Uterus (tissue), 2 donors: Measurements from ENCODE around the gene INSRR.

Experiments used
- CTCF ChIP-seq, 4 experiments: fragments of 200-600 bp in 2 of 4; fragments of 450-650 bp in 2 of 4; sonication (generic) in 2 of 4; IDR thresholded peaks; one replicate each; pipeline ENCODE4 v1.5.1; 2016 to 2019; ENCODE audit warnings: antibody characterized with exemption in 4 of 4, mild to moderate bottlenecking in 2 of 4, moderate library complexity in 1 of 4
- POLR2A ChIP-seq, 2 donors: fragments of 450-650 bp; IDR thresholded peaks; one replicate each; pipeline ENCODE4 v1.6.1; 2016; ENCODE audit warnings: antibody characterized with exemption in 2 of 2, mild to moderate bottlenecking in 1 of 2, moderate library complexity in 1 of 2

- TF ChIP-seq CTCF (IDR thresholded peaks at IDR 0.05) = no peak
- TF ChIP-seq POLR2A (IDR thresholded peaks at IDR 0.05) = no peak
Measured at GRCh38 chr1:156844102-156844501, 14.8 kb downstream of the INSRR start.
